ENCODE results near the gene LUC7L. TPM values are rescaled to one million over a fixed set of nuclear protein-coding genes. Genes with fewer than 3 reads are reported as not detected.
"Not testable (repeated sequence)": the region's sequence is repeated elsewhere in the genome, so short reads cannot be mapped to it uniquely, and the experiment has no call there.

The LUC7L gene
- total RNA-seq, 2 donors from 2014 or later: 37.1 to 55.4 TPM

DNA sequence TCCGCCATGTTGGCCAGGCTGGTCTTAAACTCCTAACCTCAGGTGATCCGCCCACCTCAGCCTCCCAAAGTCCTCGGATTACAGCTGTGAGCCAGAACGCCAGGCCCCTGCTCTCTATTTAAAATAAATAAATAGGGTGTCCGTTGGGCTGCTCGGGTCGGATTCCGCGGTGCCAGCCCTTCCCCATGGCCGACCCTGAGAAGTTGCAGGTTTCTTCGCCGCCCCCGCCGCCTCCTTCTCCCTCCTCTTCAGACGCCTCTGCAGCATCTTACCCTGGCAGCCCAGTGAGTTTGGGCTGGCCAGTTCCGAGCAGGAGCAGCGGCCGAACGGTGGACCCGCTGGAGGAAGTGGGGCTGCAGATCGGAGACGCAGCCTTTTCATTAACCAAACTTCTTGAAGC lies 1.7 kb upstream of the LUC7L start:
- Histone ChIP-seq H3K27me3 (no peaks in the 10 kb centered on the region), H3K4me1 (peaks cover 12% of the 10 kb centered on the region), H3K9ac (ENCODE audit: low read depth in 2 of 2, low read length in 2 of 2) (no peak overlapping the region), H3K4me3 (no peak overlapping the region), H3K9me3 (no peaks in the 10 kb centered on the region), H3K36me3 (no peaks in the 10 kb centered on the region), H3K27ac (no peak overlapping the region)
- TF ChIP-seq, protein P1, sequence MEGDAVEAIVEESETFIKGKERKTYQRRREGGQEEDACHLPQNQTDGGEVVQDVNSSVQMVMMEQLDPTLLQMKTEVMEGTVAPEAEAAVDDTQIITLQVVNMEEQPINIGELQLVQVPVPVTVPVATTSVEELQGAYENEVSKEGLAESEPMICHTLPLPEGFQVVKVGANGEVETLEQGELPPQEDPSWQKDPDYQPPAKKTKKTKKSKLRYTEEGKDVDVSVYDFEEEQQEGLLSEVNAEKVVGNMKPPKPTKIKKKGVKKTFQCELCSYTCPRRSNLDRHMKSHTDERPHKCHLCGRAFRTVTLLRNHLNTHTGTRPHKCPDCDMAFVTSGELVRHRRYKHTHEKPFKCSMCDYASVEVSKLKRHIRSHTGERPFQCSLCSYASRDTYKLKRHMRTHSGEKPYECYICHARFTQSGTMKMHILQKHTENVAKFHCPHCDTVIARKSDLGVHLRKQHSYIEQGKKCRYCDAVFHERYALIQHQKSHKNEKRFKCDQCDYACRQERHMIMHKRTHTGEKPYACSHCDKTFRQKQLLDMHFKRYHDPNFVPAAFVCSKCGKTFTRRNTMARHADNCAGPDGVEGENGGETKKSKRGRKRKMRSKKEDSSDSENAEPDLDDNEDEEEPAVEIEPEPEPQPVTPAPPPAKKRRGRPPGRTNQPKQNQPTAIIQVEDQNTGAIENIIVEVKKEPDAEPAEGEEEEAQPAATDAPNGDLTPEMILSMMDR (IDR thresholded peaks at IDR 0.05): no peak
- intact Hi-C loops (cut with DNase I): no loop called here
- DNase-seq: no peak

DNA sequence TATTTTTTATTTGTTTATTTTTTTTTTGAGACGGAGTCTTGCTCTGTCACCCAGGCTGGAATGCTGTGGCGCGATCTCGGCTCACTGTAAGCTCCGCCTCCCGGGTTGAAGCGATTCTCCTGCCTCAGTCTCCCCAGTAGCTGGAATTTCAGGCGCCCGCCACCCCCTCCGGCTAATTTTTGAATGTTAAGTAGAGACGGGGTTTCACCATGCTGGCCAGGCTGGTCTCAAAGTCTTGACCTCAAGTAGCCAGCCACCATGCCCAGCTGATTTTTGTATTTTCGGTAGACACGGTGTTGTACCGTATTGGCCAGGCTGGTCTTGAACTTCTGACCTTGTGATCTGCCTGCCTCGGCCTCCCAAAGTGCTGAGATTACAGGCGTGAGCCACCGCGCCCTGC lies 1.1 kb upstream of the LUC7L start:
- H3K27ac ChIP-seq; H3K27me3 ChIP-seq; DNase-seq; H3K9ac ChIP-seq (ENCODE audit: low read depth in 2 of 2, low read length in 2 of 2); H3K36me3 ChIP-seq; intact Hi-C loops (cut with DNase I); H3K9me3 ChIP-seq; H3K4me3 ChIP-seq; H3K4me1 ChIP-seq: not testable (repeated sequence)

DNA sequence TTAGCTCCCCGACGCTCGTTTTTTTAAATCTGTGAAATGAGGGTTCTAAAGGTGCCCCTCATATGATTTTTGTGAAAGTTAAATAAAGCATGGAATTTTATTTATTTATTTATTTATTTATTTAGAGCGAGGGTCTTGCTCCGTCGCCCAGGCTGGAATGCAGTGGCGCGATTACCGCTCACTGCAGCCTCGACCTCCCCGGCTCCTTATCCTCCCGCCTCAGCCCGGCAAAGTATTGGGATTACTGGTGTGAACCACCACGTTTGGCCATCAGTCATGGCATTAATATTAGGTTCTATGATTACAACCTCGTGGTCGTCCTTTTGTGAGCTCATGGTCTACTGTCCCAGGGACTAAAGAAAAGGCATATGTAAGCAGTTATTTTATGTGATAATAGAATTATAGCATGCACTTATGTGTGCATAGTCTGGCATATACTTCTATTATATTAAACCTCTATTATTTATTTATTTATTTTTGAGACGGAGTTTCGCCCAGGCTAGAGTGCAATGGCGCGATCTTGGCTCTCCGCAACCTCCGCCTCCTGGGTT lies 557 bp upstream of the LUC7L start:
- intact Hi-C loops (cut with DNase I): loop anchor here (10.0 kb wide), 1 partner anchor 135 kb away; no protein-coding TSS in a partner anchor
- no peak overlapping the region for H3K27ac ChIP-seq
- no peaks in the 10 kb centered on the region for H3K36me3 ChIP-seq

DNA sequence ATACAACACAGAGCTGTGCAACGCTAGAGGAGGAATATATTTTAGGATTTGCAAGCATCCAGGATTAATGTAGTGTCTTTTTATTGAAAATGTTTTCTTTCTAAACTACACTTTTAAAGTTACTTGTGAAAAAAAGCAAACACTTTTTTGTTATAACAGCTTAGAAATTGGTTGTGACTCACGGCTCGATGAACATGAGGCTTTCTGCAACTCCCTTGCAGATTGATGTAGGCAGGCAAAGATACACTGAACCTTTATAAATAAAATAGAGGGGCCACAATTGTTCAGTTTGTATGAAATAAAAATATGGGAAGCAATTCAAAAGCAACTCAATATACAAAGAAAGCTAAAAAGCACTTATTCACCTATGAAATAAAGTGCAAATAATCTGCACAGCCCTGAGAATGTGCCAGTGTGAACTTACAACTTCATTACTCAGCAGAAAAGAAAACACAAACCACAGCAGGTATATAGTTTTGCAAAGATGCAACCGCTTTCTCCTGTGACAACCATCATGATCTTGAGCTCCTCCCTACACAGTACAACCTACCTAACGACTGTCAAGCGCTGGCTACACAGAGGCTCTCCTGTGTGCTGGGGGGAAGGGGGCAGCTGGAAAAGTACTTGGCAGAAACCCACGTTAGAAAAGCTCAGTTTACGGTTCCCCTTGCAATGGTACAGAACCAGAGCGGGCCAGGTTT lies 948 bp downstream of the LUC7L start:
- H3K9ac ChIP-seq (ENCODE audit: low read depth in 2 of 2, low read length in 2 of 2): peak overlapping the region; percentile 90 to 94
- H3K27me3 ChIP-seq: no peaks in the 10 kb centered on the region
- peaks cover 9% of the 10 kb centered on the region for H3K4me1 ChIP-seq
- peak overlapping the region; percentile 75 for H3K4me3 ChIP-seq
- no peaks in the 10 kb centered on the region for H3K36me3 ChIP-seq
- intact Hi-C loops (cut with DNase I): loop anchor here (10.0 kb wide), 1 partner anchor 136 kb away; no protein-coding TSS in a partner anchor
- peak overlapping the region; percentile 95 for H3K27ac ChIP-seq
- TF ChIP-seq, protein P1 (IDR thresholded peaks at IDR 0.05): no peak
- H3K9me3 ChIP-seq: no peaks in the 10 kb centered on the region
- DNase-seq: no peak

More for the DNA sequence above, 557 bp upstream of the LUC7L start:
- Histone ChIP-seq H3K4me1 (peaks cover 9% of the 10 kb centered on the region), H3K9ac (ENCODE audit: low read depth in 2 of 2, low read length in 2 of 2) (no peak overlapping the region), H3K27me3 (no peaks in the 10 kb centered on the region), H3K9me3 (no peaks in the 10 kb centered on the region), H3K4me3 (peak overlapping the region; percentile 75)
- TF ChIP-seq, protein P1 (IDR thresholded peaks at IDR 0.05): no peak
- DNase-seq: no peak

DNA sequence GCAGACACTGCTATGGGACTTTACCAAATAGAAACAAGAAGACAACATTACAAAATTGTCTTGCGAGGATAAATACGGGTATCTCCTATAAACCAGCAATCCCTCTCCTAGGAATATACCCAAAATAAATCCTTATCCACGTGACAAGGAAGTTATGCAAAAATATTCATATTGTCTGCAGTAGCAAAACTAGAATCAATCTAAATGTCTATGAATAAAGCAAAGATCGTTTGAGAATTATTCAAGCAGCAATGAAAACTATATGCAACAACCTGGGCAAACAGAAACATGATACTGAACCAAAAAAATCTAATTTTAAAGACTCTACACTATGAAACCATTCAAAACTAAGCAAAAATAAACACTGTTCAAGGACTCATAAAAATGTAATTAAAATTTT lies 9.2 kb downstream of the LUC7L start:
- no peak overlapping the region for H3K4me3 ChIP-seq
- no peaks in the 10 kb centered on the region for H3K9me3 ChIP-seq
- intact Hi-C loops (cut with DNase I): loop anchor here (10.0 kb wide), 1 partner anchor 145 kb away; no protein-coding TSS in a partner anchor
- H3K27ac ChIP-seq: no peak overlapping the region
- H3K27me3 ChIP-seq: no peaks in the 10 kb centered on the region
- H3K9ac ChIP-seq (ENCODE audit: low read depth in 2 of 2, low read length in 2 of 2): no peak overlapping the region
- TF ChIP-seq, protein P1 (IDR thresholded peaks at IDR 0.05): no peak
- peaks cover 7% of the 10 kb centered on the region for H3K36me3 ChIP-seq
- no peaks in the 10 kb centered on the region for H3K4me1 ChIP-seq
- no peak for DNase-seq

DNA sequence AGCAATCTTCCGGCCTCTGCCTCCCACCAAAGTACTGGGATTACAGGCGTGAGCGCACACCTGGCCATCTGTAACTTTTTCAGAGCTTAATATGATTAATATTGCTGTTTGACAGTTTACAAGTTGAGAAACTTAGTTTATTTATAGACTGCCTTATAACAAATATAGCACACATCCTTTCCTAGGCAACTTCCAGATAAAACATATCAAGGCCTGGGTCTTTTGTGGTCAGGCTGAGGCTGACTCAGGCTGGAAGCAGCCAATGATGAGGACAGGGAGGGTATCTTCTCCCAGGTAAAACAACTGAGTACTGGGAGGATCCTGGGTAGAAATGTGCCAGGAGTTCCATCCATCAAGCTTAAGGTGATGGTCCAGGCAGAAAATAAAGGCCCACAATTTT lies 16.2 kb downstream of the LUC7L start:
- TF ChIP-seq, protein P1 (IDR thresholded peaks at IDR 0.05): no peak
- Histone ChIP-seq H3K4me3 (no peak overlapping the region), H3K9ac (ENCODE audit: low read depth in 2 of 2, low read length in 2 of 2) (no peak overlapping the region), H3K27ac (no peak overlapping the region), H3K36me3 (peaks cover 3% of the 10 kb centered on the region), H3K4me1 (no peaks in the 10 kb centered on the region), H3K27me3 (no peaks in the 10 kb centered on the region), H3K9me3 (no peaks in the 10 kb centered on the region)
- intact Hi-C loops (cut with DNase I): no loop called here
- DNase-seq: no peak

DNA sequence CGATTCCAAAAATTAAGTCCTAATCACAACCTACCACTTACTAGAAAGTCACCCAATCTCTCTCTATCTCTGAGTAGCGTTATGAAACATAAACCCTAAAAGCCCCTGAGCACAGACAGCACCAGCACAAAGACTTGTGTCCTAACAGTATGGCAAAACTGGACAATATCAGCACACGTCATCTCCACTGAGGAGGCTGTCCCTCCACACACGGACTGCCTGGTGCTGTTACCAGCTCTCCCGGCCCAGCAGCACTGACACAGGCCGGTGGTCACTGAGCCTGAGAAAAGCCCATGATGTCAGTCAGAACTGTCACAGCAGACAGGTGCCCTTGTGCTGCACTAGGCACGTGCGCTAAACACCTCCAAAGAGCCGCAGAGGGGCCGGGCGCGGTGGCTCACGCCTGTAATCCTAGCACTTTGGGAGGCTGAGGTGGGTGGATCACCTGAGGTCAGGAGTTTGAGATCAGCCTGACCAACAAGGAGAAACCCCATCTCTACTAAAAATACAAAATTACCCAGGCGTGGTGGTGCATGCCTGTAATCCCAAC lies 17.5 kb downstream of the LUC7L start:
- H3K4me3 ChIP-seq; H3K36me3 ChIP-seq; H3K4me1 ChIP-seq; H3K9me3 ChIP-seq; H3K9ac ChIP-seq (ENCODE audit: low read depth in 2 of 2, low read length in 2 of 2); H3K27me3 ChIP-seq; H3K27ac ChIP-seq; DNase-seq; intact Hi-C loops (cut with DNase I): not testable (repeated sequence)

DNA sequence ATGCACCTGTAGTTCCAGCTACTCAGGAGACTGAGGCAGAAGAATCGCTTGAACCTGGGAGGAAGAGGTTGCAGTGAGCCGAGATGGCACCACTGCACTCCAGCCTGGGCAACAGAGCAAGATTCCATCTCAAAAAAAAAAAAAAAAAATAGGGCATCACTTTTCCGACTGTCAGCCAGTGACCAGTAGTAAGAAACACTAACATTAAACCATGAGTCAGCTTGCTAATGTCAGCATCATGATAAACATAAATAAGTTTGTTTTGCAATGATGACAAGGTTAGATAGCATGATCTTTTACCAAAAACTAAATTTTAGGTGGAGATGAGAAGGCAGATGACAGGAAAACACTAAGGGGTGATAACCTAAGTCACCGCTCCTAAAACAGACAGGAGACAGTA lies 19.9 kb downstream of the LUC7L start:
- DNase-seq; H3K9ac ChIP-seq (ENCODE audit: low read depth in 2 of 2, low read length in 2 of 2); H3K4me3 ChIP-seq; intact Hi-C loops (cut with DNase I); H3K9me3 ChIP-seq; H3K4me1 ChIP-seq; H3K27ac ChIP-seq; H3K27me3 ChIP-seq; H3K36me3 ChIP-seq: not testable (repeated sequence)

Data from colonic mucosa (tissue), 4 donors.